Suprapubic skin (tissue), 4 donors: ENCODE measurements around the gene RRP1B.

ENCODE experiments used
- POLR2A ChIP-seq, 2 donors: fragments of 450-650 bp; IDR thresholded peaks; one replicate each; pipeline ENCODE4 v1.6.1; 2017; ENCODE audit warnings: antibody characterized with exemption in 2 of 2, mild to moderate bottlenecking in 2 of 2, moderate library complexity in 2 of 2
- POLR2AphosphoS5 ChIP-seq, 3 donors: sonication (generic); formaldehyde crosslinking; IDR thresholded peaks; one replicate each; pipeline ENCODE4 v1.6.1; 2017; ENCODE audit warnings: antibody characterized with exemption in 3 of 3
- TF ChIP-seq, protein P1 (sequence below), 2 donors: fragments of 200-600 bp in 1 of 2; fragments of 450-650 bp in 1 of 2; sonication (generic) in 1 of 2; IDR thresholded peaks; one replicate each; pipeline ENCODE4 v1.5.1; 2016 to 2019; ENCODE audit warnings: antibody characterized with exemption in 2 of 2, mild to moderate bottlenecking in 1 of 2, moderate library complexity in 1 of 2

DNA sequence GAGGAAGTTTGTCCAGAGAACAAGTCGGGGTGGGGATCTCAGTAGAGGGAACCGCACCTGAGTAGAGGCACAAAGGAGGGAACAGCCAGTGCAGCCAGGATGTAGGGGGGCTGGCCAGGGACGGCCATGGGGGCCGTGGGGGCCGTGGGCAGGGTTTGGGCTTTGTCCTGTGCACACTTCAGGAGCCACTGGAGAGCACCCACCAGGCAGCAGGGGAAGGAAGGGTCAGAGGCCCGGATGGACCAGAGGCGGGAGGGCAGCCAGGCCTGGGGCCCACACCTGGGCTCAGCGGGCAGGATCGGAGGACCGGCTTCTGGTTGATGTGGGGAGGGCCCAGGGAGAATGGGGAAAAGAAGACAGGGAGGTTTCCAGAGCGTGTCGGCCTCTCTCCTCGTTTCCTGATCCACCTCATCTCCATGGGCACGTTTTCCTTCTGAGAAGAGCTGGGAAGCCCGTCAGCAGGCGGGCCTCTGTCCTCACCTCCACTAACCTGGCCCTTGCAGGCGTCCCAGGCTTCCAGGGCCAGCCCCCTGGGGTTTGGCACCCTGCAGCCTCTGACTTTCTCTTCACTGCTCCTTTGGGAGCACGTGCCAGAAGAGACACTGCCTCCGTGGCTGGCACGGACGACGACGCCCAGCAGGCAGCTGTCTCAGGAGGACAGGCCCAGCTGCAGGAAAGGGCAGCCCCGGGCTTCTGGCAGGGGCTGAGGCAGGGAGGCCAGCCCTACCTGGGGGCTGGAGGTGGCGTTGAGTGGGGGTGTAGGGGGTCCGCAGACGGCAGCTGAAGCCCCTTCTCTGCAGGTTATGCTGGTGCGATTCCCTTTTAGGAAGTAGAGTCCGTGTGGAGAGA, 42.8 kb downstream of the RRP1B start:
- TF ChIP-seq, protein P1, sequence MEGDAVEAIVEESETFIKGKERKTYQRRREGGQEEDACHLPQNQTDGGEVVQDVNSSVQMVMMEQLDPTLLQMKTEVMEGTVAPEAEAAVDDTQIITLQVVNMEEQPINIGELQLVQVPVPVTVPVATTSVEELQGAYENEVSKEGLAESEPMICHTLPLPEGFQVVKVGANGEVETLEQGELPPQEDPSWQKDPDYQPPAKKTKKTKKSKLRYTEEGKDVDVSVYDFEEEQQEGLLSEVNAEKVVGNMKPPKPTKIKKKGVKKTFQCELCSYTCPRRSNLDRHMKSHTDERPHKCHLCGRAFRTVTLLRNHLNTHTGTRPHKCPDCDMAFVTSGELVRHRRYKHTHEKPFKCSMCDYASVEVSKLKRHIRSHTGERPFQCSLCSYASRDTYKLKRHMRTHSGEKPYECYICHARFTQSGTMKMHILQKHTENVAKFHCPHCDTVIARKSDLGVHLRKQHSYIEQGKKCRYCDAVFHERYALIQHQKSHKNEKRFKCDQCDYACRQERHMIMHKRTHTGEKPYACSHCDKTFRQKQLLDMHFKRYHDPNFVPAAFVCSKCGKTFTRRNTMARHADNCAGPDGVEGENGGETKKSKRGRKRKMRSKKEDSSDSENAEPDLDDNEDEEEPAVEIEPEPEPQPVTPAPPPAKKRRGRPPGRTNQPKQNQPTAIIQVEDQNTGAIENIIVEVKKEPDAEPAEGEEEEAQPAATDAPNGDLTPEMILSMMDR (IDR thresholded peaks at IDR 0.05) = no peak
- TF ChIP-seq POLR2AphosphoS5 (IDR thresholded peaks at IDR 0.05) (no peak), POLR2A (IDR thresholded peaks at IDR 0.05) (no peak)
